Measurements from ENCODE around the gene DGKB.

DGKB gene

GRCh38 chr7:14688208-14688607 is 214.3 kb downstream of the DGKB start:
- no peak for DNase-seq (ENCODE audit: low read depth)

DNA sequence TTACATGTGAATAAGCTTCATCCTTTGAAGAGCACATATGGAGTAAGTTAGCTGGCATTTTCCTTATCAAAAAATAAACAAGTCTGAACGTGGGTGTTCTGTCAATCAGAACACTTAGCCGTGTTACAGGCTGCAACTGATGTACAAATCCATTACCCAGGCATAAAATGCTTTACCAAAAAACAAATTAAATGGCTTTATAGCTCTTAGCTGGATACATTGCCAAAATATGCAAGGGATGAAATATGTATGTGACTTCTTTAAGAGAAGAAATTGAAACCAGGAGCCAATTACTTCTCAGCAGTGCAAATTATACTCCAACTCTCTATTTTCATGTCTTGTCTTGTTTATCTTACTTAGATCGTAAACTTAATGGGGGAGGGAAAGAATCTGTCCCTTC is 214.8 kb downstream of the DGKB start:
- no peak for DNase-seq (ENCODE audit: low read depth)

DNA sequence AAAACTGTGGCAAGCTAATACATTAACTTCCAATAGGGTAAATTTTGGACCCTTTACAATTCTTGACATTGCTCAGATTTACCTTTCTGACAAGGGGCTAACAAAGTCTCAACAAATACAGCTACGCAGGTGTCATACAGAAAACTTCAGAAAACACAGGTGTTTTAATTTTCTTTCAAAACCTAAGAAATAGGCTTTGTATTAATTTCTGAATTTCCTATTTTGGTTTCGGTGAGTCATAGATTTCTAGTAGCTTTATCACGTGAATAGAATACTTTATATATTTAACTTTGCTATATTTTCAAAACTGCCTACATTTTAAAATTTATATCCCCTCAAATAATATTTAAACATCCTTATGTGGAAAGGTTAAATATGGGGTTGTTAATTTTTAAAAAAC is 215.3 kb downstream of the DGKB start:
- DNase-seq (ENCODE audit: low read depth) = no peak

GRCh38 chr7:14685167-14685566 is 217.4 kb downstream of the DGKB start:
- no peak for DNase-seq (ENCODE audit: low read depth)

DNA sequence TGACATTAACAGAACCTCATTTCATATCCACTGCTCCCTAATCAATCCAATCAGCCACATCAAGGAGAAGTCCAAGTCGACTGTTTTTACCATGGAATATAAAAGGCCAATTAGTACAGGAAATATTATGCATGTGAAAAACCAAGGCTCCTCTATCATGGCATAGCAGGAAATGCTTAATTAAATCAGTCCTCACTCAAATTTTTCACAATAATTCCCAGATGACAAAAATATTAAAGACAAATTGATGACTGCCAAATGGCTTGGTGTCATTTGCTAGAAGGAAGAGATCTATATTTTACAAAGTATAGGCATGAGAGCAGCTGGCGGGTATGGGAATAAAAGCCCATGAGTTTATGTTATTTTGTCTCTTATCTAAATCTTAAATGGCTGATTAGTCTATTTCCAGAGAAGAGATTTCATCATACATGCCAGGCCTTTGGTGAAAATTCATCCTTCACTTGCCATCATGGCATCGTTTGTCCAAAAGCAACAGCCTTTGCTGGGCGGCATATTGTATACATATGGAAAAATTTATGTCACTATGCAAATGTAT is 219.6 kb downstream of the DGKB start:
- no peak for DNase-seq (ENCODE audit: low read depth)

DNA sequence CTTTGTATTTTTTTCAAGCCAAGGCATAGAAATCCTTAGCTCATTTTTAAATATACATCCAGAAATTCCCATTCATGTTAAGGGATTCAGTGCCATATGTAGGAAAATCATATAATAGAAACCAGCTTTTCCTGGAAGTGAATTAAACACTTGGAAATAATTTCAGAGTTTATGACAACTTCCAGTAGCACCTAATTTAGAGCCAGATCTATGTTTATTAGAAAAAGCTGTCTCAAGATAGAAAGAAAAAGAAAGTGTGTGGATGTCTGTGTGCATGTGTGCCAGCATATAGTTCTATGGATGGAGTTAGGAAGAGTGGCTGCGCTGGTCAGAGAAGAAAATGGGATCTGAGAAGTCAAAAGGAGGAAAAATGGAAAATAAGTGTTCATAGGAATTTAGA is 225.7 kb downstream of the DGKB start:
- DNase-seq (ENCODE audit: low read depth) = no peak

GRCh38 chr7:14673202-14673601 is 229.3 kb downstream of the DGKB start:
- no peak for DNase-seq (ENCODE audit: low read depth)

GRCh38 chr7:14666913-14667312 is 235.6 kb downstream of the DGKB start:
- DNase-seq (ENCODE audit: low read depth) = no peak

- DNase-seq (ENCODE audit: low read depth) = no peak
Observed at GRCh38 chr7:14666304-14666703, 236.2 kb downstream of the DGKB start.

- DNase-seq (ENCODE audit: low read depth) = no peak
Observed at GRCh38 chr7:14639801-14640200, 262.8 kb downstream of the DGKB start.

- DNase-seq (ENCODE audit: low read depth) = no peak
Observed at GRCh38 chr7:14639329-14639728, 263.2 kb downstream of the DGKB start.

- DNase-seq (ENCODE audit: low read depth) = no peak
Observed at GRCh38 chr7:14637968-14638367, 264.6 kb downstream of the DGKB start.

DNA sequence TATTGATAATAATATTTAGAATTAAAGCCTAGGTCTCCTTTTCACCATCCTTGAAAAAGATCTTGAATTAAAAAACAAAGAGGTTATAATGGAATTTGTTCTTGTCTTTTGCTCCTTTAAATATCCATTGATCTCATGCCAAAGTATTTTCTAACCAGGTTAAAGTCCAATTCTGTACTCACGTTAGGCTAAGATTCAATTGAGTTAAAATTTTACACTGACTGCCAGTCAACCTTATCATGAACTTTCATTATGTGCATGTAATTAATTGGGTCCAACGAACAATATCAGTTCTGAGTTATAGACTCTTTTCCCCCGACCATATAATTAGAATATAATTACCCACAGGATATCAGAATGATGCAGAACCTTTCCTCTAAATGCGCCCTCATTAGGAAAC is 266.6 kb downstream of the DGKB start:
- no peak for DNase-seq (ENCODE audit: low read depth)

DNA sequence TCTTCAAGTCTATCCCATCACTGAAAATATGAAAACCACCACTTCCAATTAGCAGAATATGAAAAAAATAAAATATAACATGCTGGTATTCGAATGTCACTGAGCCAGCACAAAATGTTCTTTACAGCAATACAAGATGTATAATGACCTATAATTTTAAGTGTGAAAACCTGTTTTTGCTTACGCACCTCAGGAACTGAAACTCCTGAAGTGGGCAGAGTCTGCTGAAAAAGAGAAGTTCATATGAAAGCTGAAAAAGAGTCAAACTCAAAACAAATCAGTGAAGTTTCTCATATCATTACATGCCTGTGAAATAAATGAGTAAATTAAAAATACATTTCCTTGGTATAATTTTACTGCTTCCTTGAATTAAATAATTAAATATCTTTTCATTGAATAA is 272.5 kb downstream of the DGKB start:
- no peak for DNase-seq (ENCODE audit: low read depth)

GRCh38 chr7:14628516-14628915 is 274.0 kb downstream of the DGKB start:
- no peak for DNase-seq (ENCODE audit: low read depth)

DNA sequence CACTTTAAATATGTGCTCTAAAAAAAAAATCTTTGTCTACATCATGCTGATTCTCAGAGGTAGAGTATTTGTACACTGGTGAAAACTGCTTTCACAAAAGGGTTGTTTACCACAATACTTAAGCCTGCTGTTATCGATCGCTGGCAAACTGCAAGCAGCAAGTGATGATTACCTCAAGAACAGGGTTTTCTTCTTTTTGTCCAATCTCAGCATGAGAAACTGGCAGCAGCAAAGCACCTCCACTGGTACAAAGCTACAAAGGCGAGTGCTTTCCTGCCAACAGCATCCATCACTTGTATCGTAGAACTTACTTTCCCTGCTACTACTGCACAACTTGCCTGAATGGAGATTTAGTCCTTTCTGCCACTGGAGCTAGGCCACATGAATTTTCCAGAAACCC is 276.5 kb downstream of the DGKB start:
- DNase-seq (ENCODE audit: low read depth) = no peak

DNA sequence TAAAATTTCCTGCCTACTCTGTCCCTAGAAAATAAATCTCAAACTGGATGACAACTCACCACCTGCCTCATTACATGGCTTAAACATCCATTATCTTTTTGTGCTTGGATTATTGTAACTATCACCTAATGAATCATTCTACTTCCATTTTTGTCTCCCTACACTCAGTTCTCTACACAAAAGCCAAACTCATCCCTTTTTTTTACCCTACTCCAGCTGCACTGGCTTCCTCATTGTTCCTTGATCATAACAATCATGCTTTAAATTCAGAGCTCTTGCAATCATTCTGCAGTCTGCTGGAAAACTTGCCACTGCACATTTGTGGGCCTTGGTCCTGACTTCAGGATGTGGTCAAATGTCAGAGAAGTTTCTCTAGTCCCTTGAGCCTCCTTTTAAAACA is 280.0 kb downstream of the DGKB start:
- no peak for DNase-seq (ENCODE audit: low read depth)

DNA sequence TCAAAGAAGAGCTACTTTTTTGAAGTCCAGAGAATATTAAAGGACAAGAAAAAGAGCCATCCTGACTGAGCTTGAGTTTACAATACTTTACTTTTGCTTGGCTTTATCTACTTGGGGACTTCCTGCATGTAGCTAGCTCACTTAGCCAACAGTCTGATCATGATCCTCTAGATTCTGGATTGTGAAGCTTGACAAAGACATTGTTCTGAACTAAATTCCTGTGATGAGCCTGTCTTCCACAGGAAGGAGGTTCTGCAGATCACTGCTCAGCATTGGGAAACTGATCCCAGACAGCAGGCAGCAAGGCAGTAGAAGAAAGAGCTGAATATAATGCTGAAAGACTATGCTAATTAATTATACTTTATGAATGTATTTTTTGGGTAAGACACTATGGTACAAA is 296.4 kb downstream of the DGKB start:
- DNase-seq (ENCODE audit: low read depth) = no peak

GRCh38 chr7:14604606-14605005 is 297.9 kb downstream of the DGKB start:
- DNase-seq (ENCODE audit: low read depth) = no peak

- DNase-seq (ENCODE audit: low read depth) = no peak
Observed at GRCh38 chr7:14602851-14603250, 299.7 kb downstream of the DGKB start.

DNA sequence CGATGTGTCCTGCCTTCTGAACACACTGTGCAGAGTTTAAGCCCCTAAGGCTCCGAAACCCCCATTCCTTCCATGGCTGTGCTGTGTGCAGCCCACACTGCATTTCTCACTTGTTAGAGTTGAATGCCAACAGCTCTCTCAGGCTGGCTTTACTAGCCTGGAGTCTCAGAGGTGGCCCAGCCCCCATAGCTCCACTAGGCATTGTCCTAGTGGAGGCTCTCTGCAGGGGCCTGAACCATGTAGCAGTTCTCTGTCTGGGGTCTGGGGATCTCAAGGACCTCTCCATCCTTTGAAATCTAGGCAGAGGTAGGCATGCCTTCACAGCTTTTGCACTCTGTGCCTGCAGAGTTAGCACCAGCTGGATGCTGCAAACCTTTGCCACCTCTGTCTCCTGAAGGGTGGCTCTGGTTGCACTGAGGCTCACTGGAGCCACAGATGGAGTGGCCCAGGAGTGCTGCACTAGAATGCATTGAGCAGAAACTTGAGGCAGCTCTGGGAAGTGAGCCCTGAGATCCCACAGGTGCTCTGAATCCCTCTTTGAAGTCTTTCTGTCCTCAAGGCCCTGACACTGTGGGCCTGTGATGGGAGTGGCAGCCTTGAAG is 301.7 kb downstream of the DGKB start:
- no peak for DNase-seq (ENCODE audit: low read depth)

DNA sequence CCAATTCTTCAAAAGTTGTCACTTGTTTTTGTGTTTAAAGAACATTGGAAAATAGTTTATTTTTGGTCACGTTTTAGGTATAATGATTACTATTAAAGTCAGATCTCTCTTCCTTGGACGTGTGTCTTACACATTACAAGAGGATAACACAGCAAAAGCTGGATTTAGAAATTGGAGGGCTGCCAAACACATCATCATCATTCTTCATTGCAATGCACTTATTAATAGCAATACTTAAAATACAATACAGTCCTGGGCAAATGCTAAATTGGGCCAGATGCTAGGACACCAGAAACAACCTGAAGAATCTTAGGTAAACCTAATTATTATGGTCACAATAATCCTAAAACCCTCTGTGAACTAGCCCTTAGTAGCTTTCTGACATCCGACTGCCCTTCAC is 303.6 kb downstream of the DGKB start:
- DNase-seq (ENCODE audit: low read depth) = no peak

DNA sequence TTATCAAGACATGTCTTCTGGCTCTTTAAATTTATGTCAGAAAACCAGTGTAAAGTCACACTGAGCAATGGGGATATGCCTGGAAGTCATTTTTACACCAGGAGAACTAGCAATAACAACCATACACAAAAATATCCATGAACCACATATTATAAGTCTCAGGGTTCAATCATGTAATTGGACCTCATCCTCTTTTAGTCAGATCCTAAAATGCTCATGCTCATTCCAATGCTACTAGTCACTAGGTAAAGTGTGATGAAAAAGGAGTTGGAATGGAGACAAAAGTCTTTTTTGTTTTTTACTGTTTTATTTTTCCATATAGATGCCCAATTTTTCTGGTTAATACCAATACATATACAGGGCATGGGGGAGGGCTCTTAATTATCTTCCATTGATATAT is 306.1 kb downstream of the DGKB start:
- DNase-seq (ENCODE audit: low read depth) = no peak

- DNase-seq (ENCODE audit: low read depth) = no peak
Observed at GRCh38 chr7:14590206-14590605, 312.3 kb downstream of the DGKB start.

DNA sequence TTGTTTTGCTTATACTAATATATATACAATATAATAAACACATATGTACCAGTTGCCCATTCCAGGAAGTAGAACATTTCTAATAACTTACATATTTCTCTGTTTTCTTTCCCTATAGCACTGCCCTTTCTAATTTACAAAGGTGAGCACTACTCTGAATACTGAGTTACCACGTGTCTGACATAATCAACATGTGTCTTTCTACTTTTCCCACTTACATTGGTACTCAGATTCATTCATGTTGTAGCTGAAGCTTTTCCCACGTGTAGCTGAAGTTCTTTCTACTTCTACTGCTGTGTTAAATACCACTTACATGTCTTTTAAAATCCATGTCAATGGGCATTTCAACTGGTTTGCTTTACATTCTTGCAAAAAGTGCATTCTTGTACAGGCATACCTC is 317.3 kb downstream of the DGKB start:
- DNase-seq (ENCODE audit: low read depth) = no peak

All from activated gamma-delta T cell treated with anti-CD3 and anti-CD28 coated beads, Interleukin-2, amount 50 U/mL, for 16 hours (primary cell).